GM10847 (cell line): ENCODE measurements around the gene MAP3K8.
A peak's percentile ranks its signal among the peaks of the same experiment; 100 is the strongest.

ENCODE experiments used
- POLR2A ChIP-seq: IDR thresholded peaks from 2 replicates; pipeline ENCODE4 v1.6.1; 2011; ENCODE audit not compliant: insufficient read length; ENCODE audit errors: extremely low read depth

Gene MAP3K8

GRCh38 chr10:30433730-30434272, at the start of gene MAP3K8:
Gene MAP3K8 (plus strand): TSS chr10:30434184. CDS start chr10:30438939, 4,755 bp downstream.
- TF ChIP-seq POLR2A, result peak; percentile 54

- no peak for TF ChIP-seq POLR2A
Observed at GRCh38 chr10:30384701-30385201, 49.2 kb upstream of the MAP3K8 start.

GRCh38 chr10:30386801-30387588, 47.0 kb upstream of the MAP3K8 start:
- no peak for TF ChIP-seq POLR2A

DNA sequence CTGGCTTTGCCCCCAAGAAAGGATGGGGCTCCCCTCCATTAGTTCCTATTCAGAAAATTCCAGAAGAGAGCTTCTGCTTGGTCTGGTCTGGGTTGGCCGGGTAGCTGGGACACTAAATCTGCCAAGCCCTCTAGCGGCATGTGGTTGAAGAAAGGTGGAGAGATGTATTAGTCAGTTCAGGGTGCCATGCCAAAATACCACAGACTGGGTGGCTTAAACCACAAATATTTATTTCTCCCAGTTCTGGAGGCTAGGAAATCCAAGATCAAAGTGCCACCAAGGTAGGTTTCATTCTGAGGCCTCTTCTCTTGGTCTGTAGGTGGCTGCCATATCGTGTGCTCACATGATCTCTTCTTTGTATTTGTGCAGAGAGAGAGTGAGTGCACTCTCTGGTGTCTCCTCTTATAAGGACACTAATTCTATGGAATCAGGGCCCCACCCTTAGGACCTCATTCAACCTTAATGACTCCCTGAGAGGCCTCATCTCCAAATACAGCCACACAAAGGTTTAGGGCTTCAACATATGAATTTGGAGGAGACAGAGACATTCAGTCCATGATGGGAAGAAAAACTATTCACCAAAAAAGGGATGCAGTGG, 46.2 kb upstream of the MAP3K8 start:
- no peak for TF ChIP-seq POLR2A

DNA sequence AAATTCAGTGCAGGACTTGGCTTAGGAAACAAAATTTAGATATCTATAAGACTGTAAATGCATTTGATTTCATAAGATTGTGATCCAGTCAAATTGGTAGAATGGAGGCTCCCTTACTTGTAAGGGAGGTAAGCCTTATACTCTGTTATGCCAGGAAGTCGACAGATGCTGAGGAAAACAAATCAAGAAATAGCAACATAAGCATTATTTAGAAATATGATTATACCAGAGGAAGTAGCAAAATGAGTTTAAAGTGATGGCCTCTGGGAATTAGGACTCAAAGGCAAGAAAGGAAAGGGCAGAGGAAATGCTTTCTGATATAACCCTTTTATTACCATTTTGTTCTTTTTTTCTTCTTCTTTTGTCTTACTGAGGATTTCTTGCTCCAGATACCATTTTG, 44.4 kb upstream of the MAP3K8 start:
- no peak for TF ChIP-seq POLR2A

DNA sequence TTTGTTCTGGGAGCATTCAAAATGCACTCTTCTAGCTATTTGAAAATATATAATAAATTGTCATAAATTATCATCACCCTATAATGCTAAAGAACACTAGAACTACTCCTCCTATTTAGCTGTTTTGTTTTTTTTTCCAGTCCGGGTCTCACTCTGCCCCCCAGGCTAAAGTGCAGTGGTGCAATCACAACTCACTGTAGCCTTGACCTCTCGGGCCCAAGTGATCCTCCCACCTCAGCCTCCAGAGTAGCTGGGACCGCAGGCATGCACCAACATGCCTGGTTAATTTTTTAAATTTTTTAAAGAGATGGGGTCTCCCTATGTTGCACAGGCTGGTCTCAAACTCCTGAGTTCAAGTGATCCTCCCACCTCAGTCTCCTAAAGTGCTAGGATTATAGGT, 43.8 kb upstream of the MAP3K8 start:
- no peak for TF ChIP-seq POLR2A

GRCh38 chr10:30391266-30391665, 42.7 kb upstream of the MAP3K8 start:
- TF ChIP-seq POLR2A, result no peak

DNA sequence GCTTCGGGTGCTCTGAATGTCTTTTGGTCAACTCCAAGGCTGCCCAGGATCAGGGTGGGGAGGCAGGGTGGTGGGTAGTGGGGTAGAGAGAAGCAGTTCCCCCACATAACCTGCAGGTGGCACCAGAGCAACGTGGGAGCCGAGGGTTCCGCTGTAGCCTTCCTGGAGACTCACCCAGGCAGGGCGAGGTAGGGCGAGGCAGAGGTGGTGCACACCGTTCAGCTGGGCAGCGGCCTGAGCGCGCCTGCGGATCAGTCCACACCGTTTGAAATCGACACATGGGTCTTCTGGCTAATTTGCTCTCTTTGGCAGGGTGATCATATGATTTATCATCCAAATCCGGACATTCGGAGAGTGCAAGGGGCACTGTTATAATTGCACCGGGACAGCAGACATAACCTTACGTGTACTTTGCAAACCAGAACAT, 41.4 kb upstream of the MAP3K8 start:
- TF ChIP-seq POLR2A, result no peak

DNA sequence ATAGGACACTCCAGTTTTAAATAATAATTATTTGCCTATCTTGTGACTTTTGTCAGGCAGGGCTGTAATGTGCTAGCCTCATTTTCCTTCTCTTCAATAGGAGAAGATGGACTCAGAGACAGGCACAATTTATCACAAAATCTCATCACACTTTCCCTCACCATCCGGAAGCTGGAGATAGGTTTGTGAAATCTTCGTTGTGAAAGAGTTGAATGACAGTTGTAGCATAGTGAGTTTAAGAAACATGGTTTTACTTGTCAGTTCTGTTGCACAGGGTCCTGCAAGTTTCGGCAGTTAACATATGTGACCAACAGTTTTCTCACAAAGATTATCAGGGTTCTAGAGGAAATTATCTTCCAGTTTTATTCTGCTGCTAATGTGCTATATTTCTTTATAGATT, 37.7 kb upstream of the MAP3K8 start:
- no peak for TF ChIP-seq POLR2A

- no peak for TF ChIP-seq POLR2A
Observed at GRCh38 chr10:30396698-30397097, 37.3 kb upstream of the MAP3K8 start.

DNA sequence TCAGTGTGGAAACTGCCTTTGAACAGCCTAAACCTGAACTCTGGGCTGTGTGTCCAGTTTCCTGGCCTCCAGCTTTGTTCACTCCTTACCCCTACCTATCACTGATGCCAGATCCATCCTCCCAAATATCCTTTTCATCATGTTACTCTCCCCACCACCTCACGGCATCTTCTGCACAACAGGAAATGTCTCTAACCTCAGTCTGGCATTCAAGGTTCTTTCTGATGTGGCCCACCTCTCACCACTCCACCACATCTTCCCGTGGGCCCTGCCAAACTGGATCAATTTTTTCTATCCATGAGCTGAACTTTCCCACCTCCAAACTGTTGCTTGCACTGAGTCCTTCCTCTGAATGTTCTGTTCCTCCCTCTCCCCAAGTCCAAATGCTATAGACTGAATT, 35.8 kb upstream of the MAP3K8 start:
- no peak for TF ChIP-seq POLR2A

GRCh38 chr10:30398788-30399187, 35.2 kb upstream of the MAP3K8 start:
- no peak for TF ChIP-seq POLR2A

DNA sequence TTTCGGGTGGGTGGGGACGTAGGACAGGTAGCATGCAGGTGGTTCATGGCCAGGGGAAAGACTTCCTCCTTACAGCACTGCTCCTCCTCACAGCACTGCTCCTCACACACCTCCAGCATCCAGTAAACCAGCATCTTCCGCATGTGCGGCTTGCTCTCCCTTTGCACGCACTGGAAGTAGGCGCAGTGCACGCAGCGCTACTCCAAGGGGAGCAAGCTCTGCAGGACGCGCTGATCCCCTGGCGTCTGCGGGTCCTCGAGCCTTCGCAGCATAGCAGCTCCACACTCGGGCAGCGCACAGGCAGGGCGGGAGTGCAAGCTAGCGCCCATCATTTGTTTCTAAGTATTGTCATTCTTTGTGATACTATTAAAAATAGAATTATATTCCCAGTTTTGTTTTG, 30.5 kb upstream of the MAP3K8 start:
- TF ChIP-seq POLR2A, result no peak

- TF ChIP-seq POLR2A, result no peak
Observed at GRCh38 chr10:30404540-30404939, 29.4 kb upstream of the MAP3K8 start.

DNA sequence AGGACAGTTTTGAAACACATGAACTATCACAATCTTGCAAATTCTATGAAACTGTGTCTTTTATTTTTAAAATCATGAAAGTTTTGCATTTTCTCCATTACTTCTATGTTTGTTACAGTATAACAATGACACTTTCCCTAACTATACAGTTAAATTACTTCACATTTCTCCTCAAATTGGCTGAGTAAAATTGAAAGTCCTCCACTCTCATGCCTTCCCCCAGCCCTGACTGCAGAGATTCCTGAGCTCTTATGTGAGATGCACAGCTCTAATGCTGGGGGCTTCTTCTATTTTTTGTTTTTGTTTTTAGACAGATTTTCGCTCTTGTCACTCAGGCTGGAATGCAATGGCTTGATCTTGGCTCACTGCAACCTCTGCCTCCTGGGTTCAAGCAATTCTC, 22.7 kb upstream of the MAP3K8 start:
- no peak for TF ChIP-seq POLR2A

DNA sequence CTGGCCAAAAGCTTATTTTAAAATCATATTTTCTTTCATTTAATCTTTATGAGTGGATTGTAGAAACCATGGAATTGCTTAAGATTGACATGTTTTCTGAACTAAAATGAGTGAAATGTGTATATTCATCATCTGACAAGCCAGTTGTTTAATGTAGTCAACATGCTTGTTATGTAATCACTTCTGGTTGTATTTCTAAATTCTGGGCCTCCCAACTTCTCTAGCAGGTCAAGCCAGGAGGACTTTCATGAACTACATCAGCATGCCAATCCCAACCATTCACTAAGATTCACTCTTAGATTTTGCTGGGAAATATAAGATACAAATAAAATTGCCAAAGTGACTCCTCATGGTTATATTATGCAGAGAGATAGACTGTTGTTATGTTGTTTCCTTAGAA, 21.1 kb upstream of the MAP3K8 start:
- no peak for TF ChIP-seq POLR2A
